Measurements from ENCODE around the gene SLC15A4. TPM values are rescaled to one million over a fixed set of nuclear protein-coding genes. Genes with fewer than 3 reads are reported as not detected.

Gene SLC15A4
- total RNA-seq = 42.6 and 48.1 TPM in 2 replicates

DNA sequence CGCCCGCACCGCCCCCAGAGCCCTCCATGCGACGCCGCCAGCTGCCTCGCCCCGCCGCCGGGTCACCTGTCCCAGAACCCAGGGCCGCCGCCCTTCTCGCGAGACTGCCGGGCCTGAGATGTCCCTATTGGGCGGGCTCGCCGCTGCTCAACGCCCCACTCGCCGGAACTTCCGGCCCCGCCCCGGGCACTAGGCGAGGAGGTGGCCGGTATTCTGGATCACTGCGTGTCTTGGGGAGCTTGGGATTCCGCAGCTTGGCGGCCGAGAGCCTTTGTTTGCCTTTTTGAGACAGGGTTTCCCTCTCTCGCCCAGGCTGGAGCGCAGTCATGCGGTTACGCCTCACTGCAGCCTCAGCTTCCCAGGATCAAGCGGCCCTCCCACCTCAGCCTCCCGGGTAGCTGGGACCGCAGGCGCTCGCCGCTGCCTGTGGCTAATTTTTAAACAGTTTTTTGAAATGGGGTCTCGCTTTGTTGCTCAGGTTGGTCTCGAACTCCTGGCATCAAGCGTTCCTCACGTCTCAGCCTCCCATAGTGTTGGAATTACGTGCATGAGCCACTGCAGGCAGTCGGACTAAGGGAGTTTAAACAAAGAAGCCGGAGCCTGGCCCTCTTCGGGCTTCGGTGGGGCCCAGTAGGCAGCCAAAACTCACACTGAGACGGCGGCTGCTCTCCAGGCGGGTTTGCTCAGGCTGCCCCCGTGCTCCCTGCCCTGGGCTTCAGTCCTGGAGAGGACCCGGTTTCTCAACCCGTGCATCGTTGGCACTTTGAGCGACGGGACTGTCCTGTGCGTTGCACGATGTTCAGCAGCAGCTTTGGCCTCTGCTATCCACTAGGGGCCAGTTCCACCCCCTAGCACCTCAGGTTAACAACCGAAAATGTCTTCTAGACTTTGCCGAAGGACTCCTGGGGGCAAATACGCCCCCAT, at the start of gene SLC15A4:
Gene SLC15A4, minus strand, starts transcription at position 43 of the 924 bp plus-strand sequence. Its CDS starts 15 bp downstream, at position 28.

GRCh38 chr12:128852885-128853599, 29.3 kb upstream of the SLC15A4 start, which contains the start of gene GLT1D1:
Gene GLT1D1, plus strand, starts transcription at chr12:128853478. Its CDS starts 104 bp downstream, at chr12:128853582.

Other genes with a start within 250 kb of the SLC15A4 start
- gene GLT1D1, start 29.5 kb upstream of the SLC15A4 start, total RNA-seq = not detected in 2 replicates

Measured in epithelial cell of alveolus of lung (primary cell).